WTC11 (cell line): ENCODE results near the gene OXSM. TPM values are rescaled to one million over a fixed set of nuclear protein-coding genes. Genes with fewer than 3 reads are reported as not detected.

Experiments
- ATAC-seq: fragments of 200-7000 bp; cut with Tn5 transposase; 2 replicates; pipeline ENCODE4 v1.10.0; 2021; ENCODE audit warnings: mild to moderate bottlenecking, moderate library complexity
- CTCF ChIA-PET: fragments of 300-600 bp; sonication (Branson Sonifier 250); formaldehyde crosslinking; loops from one replicate; lab custom pipeline; 2021; ENCODE audit warnings: antibody characterized with exemption; lab: Charles Lee
- POLR2A ChIA-PET: fragments of 350-600 bp; sonication (Branson Sonifier 250); formaldehyde crosslinking; loops from one replicate; lab custom pipeline; 2021; ENCODE audit warnings: antibody characterized with exemption; lab: Charles Lee
- DNase-seq: peaks from one replicate; pipeline ENCODE4 v3.0.0; 2021; ENCODE audit warnings: low spot score
- H3K27ac Mint-ChIP-seq: 2 replicates; pipeline ENCODE4 v1.8.0; 2021; ENCODE audit warnings: mixed read lengths
- H3K27me3 Mint-ChIP-seq: 2 replicates; pipeline ENCODE4 v1.8.0; 2021; ENCODE audit warnings: low read depth, mild to moderate bottlenecking, moderate library complexity, mixed read lengths
- H3K36me3 Mint-ChIP-seq: 2 replicates; pipeline ENCODE4 v1.8.0; 2021; ENCODE audit warnings: mixed read lengths
- H3K4me1 Mint-ChIP-seq: 2 replicates; pipeline ENCODE4 v1.8.0; 2022; ENCODE audit warnings: mixed read lengths
- H3K4me3 Mint-ChIP-seq: 2 replicates; pipeline ENCODE4 v1.8.0; 2021; ENCODE audit warnings: mild to moderate bottlenecking, moderate library complexity, mixed read lengths
- H3K9me3 Mint-ChIP-seq: 2 replicates; pipeline ENCODE4 v1.8.0; 2021; ENCODE audit warnings: mixed read lengths
- ARID4B ChIP-seq: sonication (generic); formaldehyde crosslinking; IDR thresholded peaks from 2 replicates; pipeline ENCODE4 v1.8.0; 2023; ENCODE audit warnings: missing genetic modification reagents, mild to moderate bottlenecking, borderline replicate concordance
- E2F5 ChIP-seq: sonication (generic); formaldehyde crosslinking; IDR thresholded peaks from 2 replicates; pipeline ENCODE4 v1.8.1; 2022; ENCODE audit warnings: mild to moderate bottlenecking, moderate library complexity, missing genetic modification reagents
- GABPB1 ChIP-seq: sonication (generic); formaldehyde crosslinking; IDR thresholded peaks from 2 replicates; pipeline ENCODE4 v1.8.1; 2023; ENCODE audit warnings: mild to moderate bottlenecking, missing genetic modification reagents
- IRF2 ChIP-seq: sonication (generic); formaldehyde crosslinking; IDR thresholded peaks from 2 replicates; pipeline ENCODE4 v1.8.0; 2022; ENCODE audit warnings: low read depth, missing genetic modification reagents, borderline replicate concordance
- RORB ChIP-seq: fragments of 250-450 bp; sonication (Bioruptor Pico); IDR thresholded peaks from 2 replicates; pipeline ENCODE4 v1.9.0; 2021; ENCODE audit warnings: mild to moderate bottlenecking
- USF1 ChIP-seq: sonication (generic); formaldehyde crosslinking; IDR thresholded peaks from 2 replicates; pipeline ENCODE4 v1.8.0; 2022; ENCODE audit warnings: mild to moderate bottlenecking, missing genetic modification reagents
- USF2 ChIP-seq: sonication (generic); formaldehyde crosslinking; IDR thresholded peaks from 2 replicates; pipeline ENCODE4 v1.8.1; 2023; ENCODE audit warnings: mild to moderate bottlenecking, missing genetic modification reagents, moderate library complexity
- ZNF281 ChIP-seq: sonication (generic); formaldehyde crosslinking; IDR thresholded peaks from 2 replicates; pipeline ENCODE4 v1.8.0; 2023; ENCODE audit warnings: mild to moderate bottlenecking, missing genetic modification reagents
- ZNF512 ChIP-seq: sonication (generic); formaldehyde crosslinking; IDR thresholded peaks from 2 replicates; pipeline ENCODE4 v1.8.1; 2022; ENCODE audit warnings: missing genetic modification reagents, borderline replicate concordance
- ZNF671 ChIP-seq: fragments of 250-450 bp; sonication (Bioruptor Pico); IDR thresholded peaks from 2 replicates; pipeline ENCODE4 v1.8.0; 2021; ENCODE audit warnings: mild to moderate bottlenecking
- ZSCAN18 ChIP-seq: fragments of 250-450 bp; sonication (Bioruptor Pico); IDR thresholded peaks from 2 replicates; pipeline ENCODE4 v2.1.2; 2022; ENCODE audit warnings: mild to moderate bottlenecking, moderate library complexity
- total RNA-seq: library from RNA; stranded (reverse); gene quantifications from 3 replicates; pipeline ENCODE4 v1.2.3, GENCODE V29; 2021

Gene OXSM
- total RNA-seq, 1 experiment from 2014 or later, result 2.7 TPM

- Mint-ChIP-seq H3K4me3 (no peak overlapping the region), H3K36me3 (0 out of 2 replicates have a peak, but pooled peaks cover under 1% of the 10 kb centered on the region), H3K27ac (peak overlapping the region; percentile 92), H3K9me3 (peaks cover 3% of the 10 kb centered on the region), H3K4me1 (peaks cover 17% of the 10 kb centered on the region), H3K27me3 (no peaks in the 10 kb centered on the region)
- ChIA-PET CTCF (no interaction called here), POLR2A (interaction anchor here (0.7 to 1.0 kb wide), 2 partner anchors 37 to 775 kb away, joined by 3 to 4 read pairs; partner anchors contain the start of gene NGLY1)
- TF ChIP-seq USF2 (CRISPR knock-in tag) (peak; percentile 82), USF1 (peak; percentile 79), ARID4B (no peak)
- DNase-seq, result no peak
- peak; percentile 94 for ATAC-seq
Measured at GRCh38 chr3:25820366-25820765, 30.5 kb downstream of the OXSM start.

GRCh38 chr3:25820816-25821486 is 31.1 kb downstream of the OXSM start:
- Mint-ChIP-seq H3K9me3 (no peaks in the 10 kb centered on the region), H3K4me3 (no peak overlapping the region), H3K36me3 (no peaks in the 10 kb centered on the region), H3K4me1 (peaks cover 17% of the 10 kb centered on the region), H3K27me3 (no peaks in the 10 kb centered on the region), H3K27ac (peak overlapping the region; percentile 92)
- CTCF ChIA-PET, result no interaction called here
- POLR2A ChIA-PET, result interaction anchor here (0.7 to 1.0 kb wide), 2 partner anchors 38 to 776 kb away, joined by 3 to 4 read pairs; partner anchors contain the start of gene NGLY1
- no peak for ATAC-seq
- no peak for DNase-seq
- no peak for TF ChIP-seq IRF2 (CRISPR knock-in tag)
- TF ChIP-seq ZNF281, result no peak
- no peak for TF ChIP-seq ZNF671 (CRISPR knock-in tag)
- TF ChIP-seq RORB (CRISPR knock-in tag), result no peak
- no peak for TF ChIP-seq E2F5 (CRISPR knock-in tag)
- no peak for TF ChIP-seq ZNF512 (CRISPR knock-in tag)
- no peak for TF ChIP-seq GABPB1
- no peak for TF ChIP-seq ZSCAN18 (CRISPR knock-in tag)
